GM12878 (cell line): ENCODE data around the gene SAMSN1.

Experiments
- EP300 ChIP-seq, 2 experiments: fragments of 150-350 bp in 1 of 2; IDR thresholded peaks; 2 replicates each; pipeline ENCODE4 v1.6.1; 2011 to 2012; ENCODE audit warnings: low read depth in 2 of 2, low read length in 2 of 2, borderline replicate concordance in 1 of 2, improper control_type of control experiment in 1 of 2, inconsistent platforms in 1 of 2; ENCODE audit not compliant: control insufficient read depth in 1 of 2
- EZH2 ChIP-seq: IDR thresholded peaks from 2 replicates; pipeline ENCODE4 v1.6.1; 2012; ENCODE audit warnings: low read depth, mild to moderate bottlenecking, control low read depth, inconsistent platforms, low read length, borderline replicate concordance; ENCODE audit not compliant: control insufficient read depth
- IKZF1 ChIP-seq: fragments of 450-650 bp; conservative IDR thresholded peaks from 2 replicates; pipeline ENCODE4 v1.6.1; 2017; ENCODE audit warnings: antibody characterized with exemption, mild to moderate bottlenecking
- JUND ChIP-seq: IDR thresholded peaks from 2 replicates; pipeline ENCODE4 v1.6.1; 2012; ENCODE audit warnings: low read depth, mild to moderate bottlenecking, low read length, improper control_type of control experiment, moderate library complexity
- NFYA ChIP-seq: IDR thresholded peaks from 2 replicates; pipeline ENCODE4 v1.6.1; 2011; ENCODE audit warnings: low read depth, mild to moderate bottlenecking, low read length, improper control_type of control experiment, borderline replicate concordance
- RUNX3 ChIP-seq: IDR thresholded peaks from 2 replicates; pipeline ENCODE4 v1.6.1; 2012; ENCODE audit warnings: low read length, inconsistent platforms
- SREBF1 ChIP-seq: IDR thresholded peaks from 2 replicates; pipeline ENCODE4 v1.6.1; 2012; ENCODE audit warnings: mild to moderate bottlenecking, low read length
- TAF1 ChIP-seq: IDR thresholded peaks from 2 replicates; pipeline ENCODE4 v1.6.1; 2011; ENCODE audit warnings: mild to moderate bottlenecking, low read depth, low read length, borderline replicate concordance
- TARDBP ChIP-seq: IDR thresholded peaks from 2 replicates; pipeline ENCODE4 v1.6.1; 2016; ENCODE audit warnings: borderline replicate concordance
- YY1 ChIP-seq: IDR thresholded peaks from 2 replicates; pipeline ENCODE4 v1.6.1; 2011; ENCODE audit warnings: low read depth, mild to moderate bottlenecking, low read length
- TF ChIP-seq, protein P1 (sequence below), 3 experiments: IDR thresholded peaks in 2 of 3; conservative IDR thresholded peaks in 1 of 3; 2 replicates each; pipeline ENCODE4 v1.5.1; 2011; ENCODE audit warnings: low read depth in 3 of 3, low read length in 3 of 3, mild to moderate bottlenecking in 3 of 3, control low read depth in 2 of 3, moderate library complexity in 2 of 3, inconsistent platforms in 1 of 3, mixed read lengths in 1 of 3; ENCODE audit not compliant: control insufficient read depth in 2 of 3, insufficient read depth in 1 of 3; ENCODE audit errors: extremely low read depth in 1 of 3
- TF ChIP-seq, protein P2 (sequence below): IDR thresholded peaks from 2 replicates; pipeline ENCODE4 v1.6.1; 2012; ENCODE audit warnings: low read depth, low read length, improper control_type of control experiment

DNA sequence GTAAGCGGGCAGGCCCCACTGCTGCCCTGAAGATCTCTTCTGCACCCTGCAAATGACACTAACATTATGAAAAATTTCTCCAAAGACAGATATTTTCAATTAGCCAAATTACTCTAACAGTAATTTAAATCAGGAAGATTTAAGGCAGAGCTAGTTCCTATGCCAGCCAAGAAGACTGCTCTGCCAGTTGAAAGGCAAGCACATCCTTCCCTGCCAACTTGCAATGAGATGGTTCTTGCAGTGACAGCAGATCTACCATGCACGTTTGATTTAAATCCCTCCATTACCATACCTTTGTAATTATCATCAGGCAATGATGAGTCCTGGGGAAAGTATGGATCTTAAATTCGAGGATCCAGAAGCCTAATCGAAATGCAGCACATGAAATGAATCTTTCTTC is 76.5 kb downstream of the SAMSN1 start:
- TF ChIP-seq TARDBP (no peak), EP300 (IDR thresholded peaks at IDR 0.05; ENCODE audit: borderline replicate concordance in 1 of 2, control insufficient read depth in 1 of 2, low read depth in 2 of 2, low read length in 2 of 2) (no peak), SREBF1 (no peak), YY1 (no peak), JUND (no peak), EZH2 (no peak), TAF1 (no peak), NFYA (no peak), IKZF1 (no peak), RUNX3 (no peak)
- TF ChIP-seq, protein P1, sequence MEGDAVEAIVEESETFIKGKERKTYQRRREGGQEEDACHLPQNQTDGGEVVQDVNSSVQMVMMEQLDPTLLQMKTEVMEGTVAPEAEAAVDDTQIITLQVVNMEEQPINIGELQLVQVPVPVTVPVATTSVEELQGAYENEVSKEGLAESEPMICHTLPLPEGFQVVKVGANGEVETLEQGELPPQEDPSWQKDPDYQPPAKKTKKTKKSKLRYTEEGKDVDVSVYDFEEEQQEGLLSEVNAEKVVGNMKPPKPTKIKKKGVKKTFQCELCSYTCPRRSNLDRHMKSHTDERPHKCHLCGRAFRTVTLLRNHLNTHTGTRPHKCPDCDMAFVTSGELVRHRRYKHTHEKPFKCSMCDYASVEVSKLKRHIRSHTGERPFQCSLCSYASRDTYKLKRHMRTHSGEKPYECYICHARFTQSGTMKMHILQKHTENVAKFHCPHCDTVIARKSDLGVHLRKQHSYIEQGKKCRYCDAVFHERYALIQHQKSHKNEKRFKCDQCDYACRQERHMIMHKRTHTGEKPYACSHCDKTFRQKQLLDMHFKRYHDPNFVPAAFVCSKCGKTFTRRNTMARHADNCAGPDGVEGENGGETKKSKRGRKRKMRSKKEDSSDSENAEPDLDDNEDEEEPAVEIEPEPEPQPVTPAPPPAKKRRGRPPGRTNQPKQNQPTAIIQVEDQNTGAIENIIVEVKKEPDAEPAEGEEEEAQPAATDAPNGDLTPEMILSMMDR (IDR thresholded peaks at IDR 0.05 in 2 of 3, conservative IDR thresholded peaks at IDR 0.05 in 1 of 3; ENCODE audit: control insufficient read depth in 2 of 3, extremely low read depth in 1 of 3, insufficient read depth in 1 of 3, low read depth in 3 of 3, low read length in 3 of 3) = no peak
- TF ChIP-seq, protein P2, sequence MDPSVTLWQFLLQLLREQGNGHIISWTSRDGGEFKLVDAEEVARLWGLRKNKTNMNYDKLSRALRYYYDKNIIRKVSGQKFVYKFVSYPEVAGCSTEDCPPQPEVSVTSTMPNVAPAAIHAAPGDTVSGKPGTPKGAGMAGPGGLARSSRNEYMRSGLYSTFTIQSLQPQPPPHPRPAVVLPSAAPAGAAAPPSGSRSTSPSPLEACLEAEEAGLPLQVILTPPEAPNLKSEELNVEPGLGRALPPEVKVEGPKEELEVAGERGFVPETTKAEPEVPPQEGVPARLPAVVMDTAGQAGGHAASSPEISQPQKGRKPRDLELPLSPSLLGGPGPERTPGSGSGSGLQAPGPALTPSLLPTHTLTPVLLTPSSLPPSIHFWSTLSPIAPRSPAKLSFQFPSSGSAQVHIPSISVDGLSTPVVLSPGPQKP = no peak
